Measurements from ENCODE around the gene MMP24.

The MMP24 gene

DNA sequence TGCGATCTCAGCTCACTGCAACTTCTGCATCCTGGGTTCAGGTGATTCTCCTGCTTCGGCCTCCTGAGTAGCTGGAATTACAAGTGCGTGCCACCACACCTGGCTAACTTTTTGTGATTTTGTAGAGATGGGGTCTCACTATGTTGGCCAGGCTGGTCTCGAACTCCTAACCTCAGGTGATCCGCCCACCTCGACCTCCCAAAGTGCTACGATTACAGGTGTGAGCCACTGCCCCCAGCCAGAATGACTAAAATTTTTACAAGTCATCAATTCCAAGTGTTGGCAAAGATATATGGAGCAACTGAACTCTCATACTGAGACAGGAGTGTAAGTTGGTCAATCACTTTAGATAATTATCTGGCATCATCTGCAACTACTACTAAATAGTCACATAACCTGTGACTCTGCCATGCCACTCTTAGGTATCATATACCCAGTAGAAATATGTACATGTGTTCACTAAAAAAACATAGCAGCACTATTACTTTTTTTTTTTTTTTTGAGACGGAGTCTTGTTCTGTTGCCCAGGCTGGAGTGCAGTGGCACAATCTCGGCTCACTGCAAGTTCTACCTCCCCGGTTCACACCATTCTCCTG, 55.1 kb downstream of the MMP24 start:
- no peak for DNase-seq

DNA sequence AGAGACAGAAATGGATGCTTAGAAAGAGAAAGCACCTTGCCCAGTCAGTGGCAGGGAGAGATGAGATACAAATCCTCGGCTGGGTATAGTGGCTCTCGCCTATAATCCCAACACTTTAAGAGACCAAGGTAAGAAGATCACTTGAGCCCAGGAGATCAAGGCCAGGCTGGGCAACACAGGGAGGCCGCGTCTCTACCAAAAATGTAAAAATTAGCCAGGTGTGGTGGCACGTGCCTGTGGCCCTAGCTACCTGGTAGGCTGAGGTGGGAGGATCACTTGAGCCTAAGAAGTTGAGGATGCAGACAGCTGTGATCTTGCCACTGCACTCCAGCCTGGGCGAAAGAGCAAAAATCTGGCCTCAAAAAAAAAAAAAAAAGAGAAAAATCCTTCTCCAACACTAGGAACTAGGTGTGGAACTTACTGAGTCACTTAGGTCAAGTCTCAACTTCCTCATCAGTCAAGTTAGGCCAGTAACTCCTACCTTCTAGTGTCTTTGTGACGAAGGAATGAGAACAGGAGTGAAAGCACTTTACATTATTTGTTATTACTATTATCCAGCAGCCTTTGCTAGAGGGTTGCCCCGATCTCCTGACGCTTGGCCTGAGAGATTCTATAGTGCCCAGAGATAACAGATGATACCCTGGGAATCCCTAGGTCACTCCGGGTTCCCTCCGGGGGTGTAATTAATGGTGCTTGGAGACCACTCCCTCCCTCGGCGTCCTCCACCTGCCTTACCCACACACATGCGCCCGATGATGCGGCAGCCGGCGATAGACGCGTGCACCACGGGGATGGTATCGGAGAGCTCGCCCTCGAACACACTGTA, 57.2 kb downstream of the MMP24 start:
- no peak for DNase-seq

DNA sequence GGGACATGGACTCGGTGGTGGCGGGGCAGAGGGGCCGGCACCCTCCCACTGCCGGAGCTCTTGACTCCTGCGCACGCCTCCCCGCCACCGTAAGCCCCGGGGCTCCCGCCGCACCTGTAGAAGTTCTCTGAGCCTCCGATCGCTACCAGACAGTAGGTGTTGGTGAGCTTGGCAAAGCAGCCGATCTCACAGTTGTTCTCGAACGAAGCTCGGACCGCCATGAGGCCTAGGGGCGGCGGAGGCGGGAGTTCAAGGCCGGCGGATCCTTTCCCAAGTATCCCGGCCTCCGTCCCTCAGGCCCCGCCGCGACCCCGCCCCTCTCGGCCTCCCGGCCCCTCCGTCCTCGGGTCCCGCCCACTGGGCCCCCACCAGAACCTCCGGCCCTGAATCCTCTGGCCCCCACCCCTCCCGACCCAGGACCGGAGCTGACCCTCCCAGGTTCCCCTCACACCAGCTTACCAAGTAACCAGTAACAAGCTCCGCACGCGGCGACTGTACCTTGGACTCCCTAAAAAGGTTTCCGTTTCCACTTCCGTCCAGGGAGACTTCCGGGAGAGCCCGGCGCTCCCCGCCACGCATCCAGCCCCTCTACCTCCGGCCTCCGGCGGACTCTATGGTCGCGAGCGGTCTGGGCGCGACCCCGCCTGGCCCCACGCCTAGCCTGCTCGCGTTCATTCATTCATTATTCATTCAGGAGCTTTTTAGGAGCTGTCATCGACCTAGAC, 57.9 kb downstream of the MMP24 start, which contains the start of gene EIF6:
Gene EIF6 (minus strand): TSS at position 506 of the 725 bp plus-strand sequence. CDS start 285 bp downstream, at position 221.
- DNase-seq: peak; percentile 63

DNA sequence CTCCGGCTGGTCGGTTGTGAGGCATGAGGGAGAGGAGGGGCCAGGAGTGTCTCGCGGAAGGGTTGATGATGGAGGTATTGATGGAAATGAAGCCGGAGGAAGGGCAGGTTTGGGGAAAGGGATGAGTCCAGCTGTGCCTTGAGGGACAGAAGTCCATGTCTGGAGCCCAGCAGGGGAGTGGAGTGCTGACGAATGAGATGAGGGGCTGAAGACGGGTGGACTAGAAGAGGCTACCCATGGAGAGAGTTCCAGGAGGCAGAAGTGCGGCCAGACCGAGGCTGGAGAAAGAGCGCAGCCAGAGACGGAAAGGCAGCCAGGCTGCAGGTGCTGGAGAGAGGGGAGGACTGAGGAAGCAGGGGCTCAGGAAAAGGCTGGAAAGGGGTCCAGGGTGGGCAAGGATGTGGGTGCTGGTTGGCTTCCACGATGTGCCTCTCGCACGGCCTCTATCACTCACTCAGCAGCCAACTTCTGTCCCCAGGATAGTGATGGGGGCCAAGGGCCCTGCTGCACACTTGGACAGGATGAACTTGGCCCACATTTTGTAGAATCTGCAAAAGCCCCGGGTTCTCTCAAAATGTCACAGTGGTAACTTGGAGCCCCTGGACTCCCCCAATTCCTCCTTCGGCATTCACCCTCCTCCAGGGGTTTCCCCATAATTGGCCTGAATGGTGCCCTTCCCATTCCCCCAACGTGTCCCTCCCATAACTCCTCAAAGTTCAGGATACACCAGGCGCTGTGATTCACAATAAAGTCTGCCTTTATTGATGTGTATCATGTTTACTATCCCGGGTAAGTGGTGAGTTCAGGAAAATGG, 58.7 kb downstream of the MMP24 start:
- no peak for DNase-seq

DNA sequence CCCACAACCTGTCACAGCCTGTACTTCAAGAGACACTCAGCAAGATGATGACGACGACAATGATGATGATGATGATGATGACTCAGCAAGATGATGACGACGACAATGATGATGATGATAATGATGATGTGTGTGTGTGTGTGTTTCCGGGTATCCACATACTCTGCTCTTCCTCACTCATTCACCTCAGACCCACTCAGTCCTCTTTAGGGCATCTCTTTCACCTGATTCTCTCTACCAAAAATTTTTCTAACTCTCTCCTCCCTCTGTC, 59.3 kb downstream of the MMP24 start:
- no peak for DNase-seq

DNA sequence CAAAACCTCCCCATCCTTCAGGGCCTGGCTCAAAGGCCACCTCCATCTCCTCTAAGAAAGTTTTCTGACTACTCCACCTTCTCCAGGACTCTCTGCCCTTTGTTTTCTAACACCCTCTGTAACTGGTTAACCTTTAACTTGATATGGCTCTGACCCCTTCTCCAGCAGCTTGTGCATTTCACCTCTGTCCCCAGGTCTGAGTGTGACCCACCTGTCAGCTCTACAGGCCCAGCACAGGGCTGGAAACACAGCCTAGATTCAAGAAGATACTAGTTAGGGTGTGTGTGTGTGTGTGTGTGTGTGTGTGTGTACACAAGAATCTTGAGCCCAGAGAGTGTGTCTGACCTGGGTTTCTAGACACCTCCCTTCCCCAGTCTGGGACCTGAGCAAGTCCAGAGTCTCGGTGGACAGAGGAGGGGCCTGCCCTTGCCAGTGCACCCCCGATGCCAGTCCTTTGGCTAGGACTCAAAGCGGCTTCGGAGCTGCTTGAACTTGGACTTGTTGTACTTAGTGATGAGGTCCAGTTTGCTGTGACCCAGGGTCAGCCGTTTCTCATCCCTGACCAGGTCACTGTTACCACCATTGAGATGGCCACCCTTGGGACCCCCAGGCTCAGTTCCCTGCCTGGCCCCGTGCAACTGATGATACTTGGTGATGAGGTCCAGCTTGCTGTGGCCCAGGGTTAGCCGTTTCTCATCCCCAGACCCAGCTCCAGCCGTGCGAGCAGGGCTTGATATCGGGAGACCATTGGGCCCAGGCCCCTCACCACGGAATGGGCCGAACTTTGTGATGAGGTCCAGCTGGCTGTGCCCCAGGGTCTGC, 59.8 kb downstream of the MMP24 start:
- no peak for DNase-seq

DNA sequence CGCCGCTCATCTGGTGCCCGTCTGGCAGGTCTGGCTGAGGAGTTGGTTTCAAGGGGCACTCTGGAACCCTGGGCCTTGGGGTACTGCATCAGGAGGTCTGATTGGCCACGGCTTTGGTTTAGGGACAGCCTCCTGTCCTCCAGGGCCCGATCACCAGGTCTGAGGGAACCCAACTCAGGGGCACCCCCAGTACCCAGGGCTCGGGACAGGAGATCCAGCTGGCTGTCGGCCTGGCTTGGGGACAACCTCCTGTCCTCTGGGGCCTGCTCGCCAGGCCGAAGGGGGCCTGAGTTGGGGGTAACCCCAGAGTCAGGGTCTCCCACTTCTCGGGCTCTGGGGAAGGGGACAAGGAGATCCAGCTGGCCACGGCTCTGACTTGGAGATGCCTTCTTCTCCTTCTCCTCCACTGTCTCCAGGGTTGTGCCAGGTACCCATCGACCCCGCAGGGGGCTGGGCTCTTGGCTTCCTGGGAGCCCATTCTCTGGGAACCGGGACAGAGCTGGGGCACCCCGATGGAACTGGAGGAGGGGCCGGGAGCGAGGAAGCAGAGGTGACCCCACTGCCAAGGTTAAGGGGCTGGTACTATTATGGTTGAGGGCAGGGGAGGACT, 60.5 kb downstream of the MMP24 start:
- no peak for DNase-seq

DNA sequence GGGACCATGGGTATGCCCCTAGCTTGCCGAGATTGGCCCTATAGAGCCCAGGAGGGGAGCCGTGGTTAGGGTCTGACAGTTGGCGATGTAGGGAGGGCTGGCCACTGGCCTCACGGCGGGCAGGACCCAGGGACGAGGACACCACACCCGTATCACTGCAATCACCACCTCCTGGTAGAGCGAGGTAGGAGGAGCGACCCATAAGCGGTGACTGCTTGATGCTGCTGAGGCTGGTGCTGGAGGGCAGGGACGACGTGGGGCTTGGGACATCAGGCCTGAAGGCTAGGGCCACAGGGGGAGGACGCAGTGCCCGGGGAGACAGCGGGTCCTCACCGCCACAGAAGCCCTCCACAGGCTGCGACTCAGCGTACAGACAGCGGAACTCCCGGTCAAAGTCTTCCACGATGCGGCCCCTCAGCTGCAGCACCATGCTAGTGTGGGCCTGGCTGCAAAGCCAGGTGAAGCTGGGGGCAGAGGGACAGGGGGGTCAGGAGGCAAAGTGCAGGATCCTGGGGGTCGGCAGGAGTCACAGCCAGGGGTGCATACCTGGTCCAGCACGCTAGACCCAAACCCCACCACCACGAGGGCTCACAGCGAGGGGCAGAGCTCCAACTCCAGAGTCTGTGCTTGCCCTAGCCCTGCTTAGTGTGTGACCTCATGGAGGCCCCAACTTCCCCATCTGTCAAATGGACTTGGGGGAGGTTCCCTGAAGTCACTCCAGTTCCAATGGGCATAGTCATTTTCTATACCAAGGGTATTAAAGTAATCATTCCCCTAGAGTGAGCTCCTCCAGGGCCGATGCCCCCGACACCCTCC, 61.2 kb downstream of the MMP24 start:
- no peak for DNase-seq

DNA sequence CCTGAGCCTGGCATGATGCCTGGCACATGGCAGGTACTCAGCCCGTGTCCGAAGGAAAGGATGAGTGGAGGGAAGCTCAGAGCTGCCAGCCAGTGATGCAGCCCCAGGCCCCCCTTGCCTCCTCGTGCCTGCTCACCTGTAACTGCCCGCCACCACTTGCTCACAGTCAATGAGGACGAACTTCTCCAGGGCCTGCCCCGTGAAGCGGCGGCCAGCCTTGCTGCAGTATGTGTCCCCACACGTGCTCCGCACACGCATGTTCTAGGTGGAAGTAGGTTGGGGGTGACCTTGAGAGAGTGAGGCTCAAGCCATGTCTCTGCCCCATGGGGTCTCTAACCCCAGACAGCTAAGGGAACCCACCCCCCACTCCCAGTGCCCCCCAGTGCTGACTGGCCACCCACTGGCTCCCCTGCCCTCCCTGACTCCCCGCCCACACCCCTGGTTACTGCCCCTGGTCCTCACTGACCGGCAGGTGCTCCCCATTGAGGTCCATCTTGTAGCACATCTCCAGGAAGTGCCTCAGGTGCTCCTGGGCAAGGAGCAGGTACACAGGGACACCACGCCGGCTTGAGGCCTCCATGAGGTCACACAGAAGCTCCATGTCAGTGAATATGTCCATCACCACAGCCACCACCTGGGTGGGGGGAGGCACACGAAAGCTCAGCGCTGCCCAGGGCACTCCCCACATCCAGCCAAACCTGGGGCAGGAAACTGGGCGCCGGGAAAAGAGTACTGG, 62.0 kb downstream of the MMP24 start:
- no peak for DNase-seq

DNA sequence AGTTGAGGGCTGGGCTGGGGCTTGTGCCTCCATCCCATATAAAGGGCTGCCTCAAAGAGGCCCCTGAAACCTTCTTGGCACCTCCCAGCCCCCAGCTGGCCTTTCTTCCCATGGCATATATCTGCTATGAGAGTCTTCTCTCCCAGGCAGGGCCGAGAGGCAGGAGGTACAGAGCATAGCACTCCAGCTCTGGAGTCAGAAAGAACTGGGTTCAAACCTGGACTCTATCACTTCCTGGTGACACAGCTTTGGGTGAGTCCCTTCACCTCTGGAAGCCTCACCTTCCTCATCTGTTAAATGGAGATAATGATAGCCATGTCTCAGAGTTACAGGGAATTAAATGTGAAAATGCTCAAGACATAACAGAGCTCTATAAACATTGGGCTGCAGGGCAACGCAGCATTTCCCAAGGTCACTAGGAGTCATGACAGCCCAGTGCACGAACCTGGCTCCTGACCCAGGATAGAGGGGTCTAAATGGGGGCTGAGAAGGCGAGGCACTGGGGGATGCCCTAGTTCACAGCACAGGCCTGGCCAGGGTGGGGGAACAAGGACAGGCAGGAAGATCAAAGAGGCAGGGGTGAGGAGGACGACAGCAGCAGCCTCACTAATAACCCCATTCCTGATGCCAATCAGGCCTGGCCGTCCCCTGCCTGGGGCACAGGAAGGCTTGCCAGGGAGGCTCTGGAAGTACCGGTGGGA, 63.8 kb downstream of the MMP24 start:
- DNase-seq: no peak

DNA sequence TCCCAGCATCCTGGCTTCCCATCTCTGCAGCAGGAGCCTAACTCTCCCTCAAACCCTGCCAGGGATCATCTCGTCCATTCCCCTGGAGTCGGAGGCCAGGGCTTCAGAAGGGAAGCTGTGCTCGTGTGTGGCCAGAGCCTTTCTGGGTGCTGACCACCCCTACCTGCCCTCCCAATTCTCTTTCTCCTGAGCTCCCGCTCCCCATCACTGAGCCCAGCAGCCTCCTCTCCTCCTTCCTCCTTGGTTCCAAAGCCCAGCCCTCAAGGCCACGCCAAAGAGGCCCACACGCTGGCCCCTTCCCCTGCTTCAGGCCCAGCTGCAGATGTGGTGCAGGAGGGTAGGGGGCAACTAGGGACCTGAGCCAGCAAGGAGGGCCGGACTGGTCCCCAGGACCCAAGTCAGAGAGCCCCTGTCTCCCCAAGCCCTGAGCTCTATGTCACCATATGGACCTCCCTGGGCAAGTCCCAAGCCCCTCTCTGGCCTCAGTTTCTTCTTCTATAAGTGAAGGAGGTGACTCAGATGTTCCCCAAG, 64.5 kb downstream of the MMP24 start:
- no peak for DNase-seq

DNA sequence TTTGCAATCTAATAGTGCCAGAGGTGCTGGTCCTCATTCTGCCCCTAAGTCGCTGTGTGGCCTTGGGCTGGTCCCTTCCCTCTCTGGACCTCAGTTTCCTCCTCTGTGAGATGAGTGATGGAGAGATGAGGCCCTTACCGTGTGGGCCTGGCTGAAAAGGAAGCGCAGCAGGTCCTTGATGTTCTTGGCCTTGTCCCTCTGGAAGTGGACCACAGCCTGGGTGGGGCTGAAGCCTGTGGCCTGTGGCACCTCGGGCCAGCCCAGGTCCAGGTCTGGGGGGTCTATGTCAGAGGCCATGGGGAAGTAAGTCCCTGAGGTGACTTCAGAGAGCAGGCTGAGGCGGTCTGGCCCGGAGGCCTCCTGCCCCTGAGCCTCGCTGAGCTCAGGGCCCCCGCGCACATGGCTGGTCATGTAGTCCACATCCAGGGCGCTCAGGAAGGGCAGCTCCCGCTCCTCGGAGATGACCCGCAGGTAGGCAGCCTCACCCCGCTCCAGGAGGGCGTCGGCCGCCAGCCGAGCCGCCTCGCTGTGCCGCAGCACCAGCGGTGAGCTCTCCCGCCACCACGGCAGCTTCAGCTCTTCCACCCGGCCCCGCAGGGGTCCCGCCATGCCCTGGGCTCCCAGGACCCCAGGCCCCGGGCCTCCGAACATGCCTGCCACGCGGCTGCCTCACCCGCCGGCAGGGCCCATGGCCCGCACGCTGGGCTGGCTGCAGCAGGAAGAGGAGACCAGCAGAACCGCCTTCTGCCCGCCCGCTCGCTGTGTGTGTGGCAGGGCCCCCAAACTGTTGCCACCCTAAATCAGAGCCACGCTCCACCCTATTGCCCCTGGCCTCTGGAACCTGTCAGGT, 65.4 kb downstream of the MMP24 start, which contains the start of gene FAM83C:
Gene FAM83C (minus strand): TSS at position 772 of the 850 bp plus-strand sequence. CDS start 121 bp downstream, at position 651.
- DNase-seq: no peak

DNA sequence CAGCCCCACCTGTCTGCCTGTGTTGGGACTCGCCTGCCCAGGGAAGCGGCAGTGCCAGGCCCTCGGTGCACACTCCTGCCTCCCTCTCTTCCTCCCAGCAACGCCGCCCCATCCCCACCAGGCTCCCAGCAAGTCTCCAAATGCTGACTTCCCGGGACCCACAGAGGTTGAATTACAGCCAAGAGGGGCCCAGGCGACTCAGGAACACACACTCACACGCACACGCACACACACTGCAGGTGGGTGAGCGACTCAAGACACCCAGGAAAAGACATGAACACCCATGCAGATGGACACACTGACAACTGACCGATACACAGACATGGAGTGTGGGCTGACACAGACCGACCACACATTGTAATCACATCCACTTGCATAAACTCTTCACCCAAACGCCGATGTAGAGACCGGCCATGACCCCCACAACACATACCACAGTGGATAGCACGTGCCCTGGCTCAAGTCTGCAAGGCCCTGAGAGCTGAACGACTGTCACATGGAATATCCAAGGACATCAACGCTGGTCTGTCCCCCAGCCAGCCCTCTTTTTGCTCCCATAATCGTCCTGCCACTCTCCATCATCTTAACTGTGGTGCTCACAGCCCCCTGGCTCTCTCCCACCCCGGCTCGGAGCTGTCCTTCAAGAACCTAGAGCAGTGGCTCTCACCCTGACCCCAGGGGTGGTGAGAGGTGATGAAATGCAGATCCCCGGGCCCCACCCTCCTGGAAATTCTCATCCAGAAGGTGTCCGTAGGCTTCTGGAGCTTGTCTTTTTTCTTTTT, 66.2 kb downstream of the MMP24 start:
- no peak for DNase-seq

DNA sequence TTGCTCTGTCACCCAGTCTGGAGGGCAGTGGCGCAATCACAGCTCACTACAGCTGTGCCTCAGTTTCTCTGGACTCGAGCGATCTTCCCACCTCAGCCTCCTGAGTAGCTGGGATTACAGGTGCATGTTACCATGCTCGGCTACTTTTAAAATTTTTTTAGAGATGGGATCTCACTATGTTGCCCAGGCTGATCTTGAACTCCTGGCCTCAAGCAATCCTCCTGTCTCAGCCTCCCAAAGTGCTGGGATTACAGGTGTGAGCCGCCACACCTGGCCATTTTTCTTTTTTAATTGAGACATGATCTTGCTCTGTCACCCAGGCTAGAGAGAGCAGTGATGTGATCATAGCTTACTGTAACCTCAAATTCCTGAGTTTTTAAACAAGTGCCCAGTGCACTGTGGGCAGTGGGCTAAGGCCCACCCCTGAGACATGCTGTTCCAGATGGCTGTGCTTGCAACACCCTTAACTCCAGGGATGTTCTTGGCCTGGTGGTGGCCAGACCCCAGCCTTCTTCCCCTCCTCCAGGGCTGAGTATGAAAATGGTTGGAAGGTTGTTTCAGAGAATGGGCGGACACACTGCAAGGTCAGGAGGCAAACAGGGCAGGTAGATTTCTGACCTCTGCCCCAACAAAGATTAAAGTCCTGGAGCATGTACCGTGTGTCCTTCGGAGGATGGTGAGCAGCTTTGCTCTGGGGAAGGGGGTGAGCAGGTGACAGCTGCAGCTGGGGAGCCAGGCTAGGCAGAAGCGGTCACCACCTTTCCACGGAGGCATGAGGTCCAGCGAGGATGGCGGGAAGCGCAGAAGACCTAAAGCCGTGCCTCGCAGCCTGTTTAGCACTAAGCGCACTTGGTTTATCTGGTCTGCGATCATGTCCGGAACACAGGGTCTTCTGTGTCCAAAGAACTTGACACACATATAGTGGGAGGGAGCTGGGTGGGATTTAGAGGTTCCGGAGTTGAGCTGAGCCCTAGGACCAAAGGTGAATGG, 67.1 kb downstream of the MMP24 start:
- DNase-seq: no peak

DNA sequence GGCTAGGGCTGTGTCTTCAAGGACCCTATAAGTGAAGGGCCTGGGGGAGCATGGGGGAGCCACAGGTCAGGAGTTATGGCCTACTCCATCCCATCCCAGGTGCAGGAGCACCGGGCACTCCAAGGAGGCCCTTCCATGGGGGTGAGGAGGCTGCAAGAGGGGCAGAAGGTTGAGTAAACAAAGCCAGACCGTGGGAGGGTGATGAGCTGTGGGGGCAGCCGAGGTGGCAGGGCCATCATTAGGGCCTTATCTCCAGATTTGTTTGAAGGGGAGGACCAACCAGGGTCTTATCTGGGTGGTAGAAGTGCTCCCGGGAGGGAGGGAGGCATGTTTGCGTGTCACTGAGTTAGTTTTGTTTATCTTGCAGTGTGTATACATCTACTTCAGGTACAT, 67.8 kb downstream of the MMP24 start:
- DNase-seq: no peak

DNA sequence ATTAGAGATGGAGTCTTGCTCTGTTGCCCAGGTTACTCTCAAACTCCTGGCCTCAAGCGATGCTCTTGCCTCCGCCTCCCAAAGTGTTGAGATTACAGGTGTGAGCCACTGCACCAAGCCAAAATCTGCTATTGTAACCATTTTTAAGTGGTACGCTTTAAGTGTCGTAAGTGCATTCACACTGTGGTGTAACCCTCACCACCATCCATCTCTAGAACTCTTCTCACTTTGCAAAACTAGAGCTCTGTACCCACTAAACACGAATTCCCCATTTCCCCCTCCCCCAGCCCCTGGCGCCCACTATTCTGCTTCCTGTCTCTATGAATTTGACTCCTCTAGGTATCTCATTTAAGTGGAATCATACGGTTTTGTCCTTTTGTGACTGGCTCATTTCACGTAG, 68.6 kb downstream of the MMP24 start:
- DNase-seq: no peak
